ENCODE data around the gene SH3BGRL2.
A peak's percentile ranks its signal among the peaks of the same experiment; 100 is the strongest.

Gene SH3BGRL2

GRCh38 chr6:79632580-79632979 lies 1.5 kb downstream of the SH3BGRL2 start (continued):
- TF ChIP-seq IKZF3 (tag by site-specific recombination; IDR thresholded peaks at IDR 0.05) (no peak), CTCF (tag by site-specific recombination; IDR thresholded peaks at IDR 0.05) (no peak), SETDB1 (IDR thresholded peaks at IDR 0.05; ENCODE audit: insufficient read length, low read length) (no peak), ZNF521 (tag by site-specific recombination; IDR thresholded peaks at IDR 0.05) (no peak), ZNF624 (tag by site-specific recombination; IDR thresholded peaks at IDR 0.05) (no peak), ZBTB21 (tag by site-specific recombination; IDR thresholded peaks at IDR 0.05) (no peak), ZFP69B (tag by site-specific recombination; IDR thresholded peaks at IDR 0.05) (no peak), ZNF140 (tag by site-specific recombination; IDR thresholded peaks at IDR 0.05) (no peak)

GRCh38 chr6:79634491-79635231 lies 3.5 kb downstream of the SH3BGRL2 start:
- TF ChIP-seq ZFP37 (tag by site-specific recombination; IDR thresholded peaks at IDR 0.05) (no peak), SALL2 (tag by site-specific recombination; IDR thresholded peaks at IDR 0.05; ENCODE audit: borderline replicate concordance) (no peak), ZNF707 (tag by site-specific recombination; IDR thresholded peaks at IDR 0.05) (no peak), ZNF114 (tag by site-specific recombination; IDR thresholded peaks at IDR 0.05) (no peak), REPIN1 (tag by site-specific recombination; IDR thresholded peaks at IDR 0.05; ENCODE audit: low read depth) (no peak), PATZ1 (tag by site-specific recombination; IDR thresholded peaks at IDR 0.05) (no peak), ZEB2 (tag by site-specific recombination; IDR thresholded peaks at IDR 0.05) (no peak), REST (tag by site-specific recombination; IDR thresholded peaks at IDR 0.05) (peak; percentile 13; the same call in 1 of the 2 replicates), ZNF544 (tag by site-specific recombination; IDR thresholded peaks at IDR 0.05) (no peak), SCRT2 (tag by site-specific recombination; IDR thresholded peaks at IDR 0.05) (0 out of 2 replicates have a peak, but pooled peaks have one; percentile 22), ZSCAN30 (tag by site-specific recombination; IDR thresholded peaks at IDR 0.05) (no peak), ZNF302 (tag by site-specific recombination; IDR thresholded peaks at IDR 0.05; ENCODE audit: low read depth) (no peak), ZBTB17 (tag by site-specific recombination; IDR thresholded peaks at IDR 0.05) (no peak), ZNF274 (IDR thresholded peaks at IDR 0.05; ENCODE audit: low read length) (no peak), ZNF274 (tag by site-specific recombination; IDR thresholded peaks at IDR 0.05; ENCODE audit: borderline replicate concordance) (no peak), ZNF639 (tag by site-specific recombination; IDR thresholded peaks at IDR 0.05) (no peak), ZNF513 (tag by site-specific recombination; IDR thresholded peaks at IDR 0.05) (no peak)
- ChIA-PET CTCF (no interaction called here), POLR2A (no interaction called here)
- Histone ChIP-seq H3K4me1 (ENCODE audit: control insufficient read depth, insufficient read depth, low read length) (peaks cover 7% of the 10 kb centered on the region), H3K36me3 (ENCODE audit: control insufficient read depth in 2 of 2, insufficient read depth in 1 of 2, low read length in 2 of 2) (no peaks in the 10 kb centered on the region), H3K9me3 (ENCODE audit: control insufficient read depth, insufficient read depth, low read depth, low read length) (no peaks in the 10 kb centered on the region), H3K4me3 (ENCODE audit: low read depth, low read length) (no peak overlapping the region), H3K27ac (ENCODE audit: extremely low read depth, low read depth, low read length) (no peak overlapping the region)
